ENCODE measurements around the gene EIF2S2. TPM values are rescaled to one million over a fixed set of nuclear protein-coding genes. Genes with fewer than 3 reads are reported as not detected.

Gene EIF2S2
- total RNA-seq, 1 donor from 2014 or later = 36.7 TPM

DNA sequence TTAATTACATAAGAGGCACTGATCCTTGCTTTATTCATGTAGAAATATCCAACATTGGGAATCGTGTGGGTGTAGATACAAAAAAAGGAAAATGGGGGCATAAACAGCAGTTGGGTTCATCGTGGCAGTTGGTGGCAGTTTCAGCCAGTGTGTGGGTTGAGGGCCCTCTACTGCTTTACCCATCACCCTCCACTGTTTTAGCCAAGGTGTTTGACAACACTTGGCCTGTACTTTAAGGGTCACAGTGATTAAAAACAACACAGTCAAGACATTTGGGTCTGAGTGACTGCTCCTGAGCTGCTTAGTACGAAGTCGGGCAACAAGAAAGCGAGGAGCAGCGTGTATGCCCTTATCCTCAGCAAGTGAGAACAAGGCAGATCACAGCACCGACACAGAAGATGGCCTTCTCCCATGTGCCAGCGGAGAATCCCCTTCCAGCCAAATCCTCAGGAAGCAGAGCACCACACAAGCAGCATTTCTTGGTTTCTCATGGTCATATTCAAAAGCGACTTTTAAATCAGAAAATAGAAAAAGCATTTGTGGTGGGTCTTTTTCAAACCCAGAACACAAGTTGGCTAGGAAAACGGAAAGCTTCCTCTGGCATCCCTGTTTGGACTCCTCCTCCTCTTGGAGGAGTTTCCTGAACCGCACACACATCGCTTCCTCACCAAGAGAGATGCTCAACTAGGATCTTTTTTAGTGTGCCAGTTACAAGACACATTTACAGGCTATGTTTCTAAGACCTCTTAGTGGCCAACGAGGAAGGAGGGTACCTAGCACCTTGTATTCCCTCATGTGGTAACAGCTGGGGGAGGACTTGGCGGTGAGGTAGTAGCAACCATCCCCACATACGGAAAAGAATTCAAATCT is 23.5 kb downstream of the EIF2S2 start:
- no peak for DNase-seq (ENCODE audit: low spot score)

DNA sequence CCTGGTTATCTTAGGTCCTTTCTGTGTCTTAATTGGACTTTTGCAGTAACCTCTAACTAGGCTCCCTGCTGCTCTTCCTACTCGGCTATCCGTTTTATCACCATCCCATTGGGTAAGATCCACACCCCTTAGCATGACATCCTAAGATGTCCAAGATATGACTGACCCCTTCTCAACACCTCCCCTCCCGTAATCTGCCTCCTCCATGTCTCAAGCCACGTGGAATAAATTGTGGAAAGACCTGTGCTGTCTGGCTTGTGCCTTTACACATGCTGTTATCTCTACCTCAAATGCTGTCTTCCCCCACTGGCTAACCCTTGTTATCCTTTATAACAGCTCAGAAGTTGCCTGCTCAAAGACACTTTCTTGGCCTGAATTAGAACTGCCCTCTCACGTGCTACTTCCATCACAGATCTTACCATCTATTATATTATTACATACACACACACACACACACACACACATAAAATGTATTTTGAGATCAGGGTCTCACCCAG is 26.5 kb downstream of the EIF2S2 start:
- no peak for DNase-seq (ENCODE audit: low spot score)

DNA sequence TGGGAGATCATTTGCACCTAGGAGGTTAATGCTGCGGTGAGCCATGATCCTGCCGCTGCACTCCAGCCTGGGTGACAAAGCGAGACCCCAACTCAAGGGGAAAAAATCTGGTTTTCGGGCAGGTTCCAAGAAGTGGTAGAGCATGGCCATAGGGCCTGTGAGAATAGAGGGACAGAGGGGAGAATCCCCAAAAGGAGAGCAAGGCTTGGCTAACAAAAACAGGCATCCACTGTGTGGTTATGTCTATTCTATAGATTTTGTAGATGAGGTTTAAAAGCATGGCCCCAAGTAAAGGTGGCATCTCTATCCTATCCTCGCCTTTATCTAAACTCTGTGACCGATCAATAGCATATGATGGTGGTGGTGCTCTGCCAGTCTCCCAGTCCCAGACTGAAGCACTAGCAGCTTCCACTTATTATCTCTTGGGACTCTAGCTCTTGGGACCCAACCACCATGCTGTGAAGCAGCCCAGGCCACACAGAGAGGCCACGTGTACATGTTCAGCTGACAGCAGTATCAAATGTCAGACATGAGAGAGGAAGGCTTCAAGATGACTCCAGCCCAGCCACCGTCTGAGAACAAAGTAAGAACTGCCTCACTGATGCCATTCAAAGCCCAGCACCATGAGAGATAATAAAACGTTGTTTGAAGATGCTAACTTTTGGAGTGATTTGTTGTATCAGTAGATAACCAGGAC is 27.7 kb downstream of the EIF2S2 start:
- DNase-seq (ENCODE audit: low spot score) = no peak

DNA sequence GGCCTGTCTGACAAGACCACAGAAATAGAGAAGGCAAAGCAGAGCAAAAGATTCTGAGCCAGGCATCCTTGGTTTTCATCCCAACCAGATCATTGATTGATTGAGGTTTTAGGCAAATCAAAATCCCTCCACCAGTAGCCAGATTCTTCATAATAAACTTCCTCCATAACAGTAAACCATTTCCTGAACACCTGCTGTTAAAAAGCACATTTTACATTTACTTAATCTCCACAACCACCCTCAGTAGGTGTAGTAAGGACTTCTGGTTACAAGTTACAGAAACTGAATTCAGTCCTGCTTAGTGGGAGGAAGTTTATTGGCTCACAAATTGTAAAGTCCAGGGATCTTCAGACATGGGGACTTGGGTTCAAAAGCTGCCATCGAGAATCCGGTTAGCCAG is 28.3 kb downstream of the EIF2S2 start:
- no peak for DNase-seq (ENCODE audit: low spot score)

DNA sequence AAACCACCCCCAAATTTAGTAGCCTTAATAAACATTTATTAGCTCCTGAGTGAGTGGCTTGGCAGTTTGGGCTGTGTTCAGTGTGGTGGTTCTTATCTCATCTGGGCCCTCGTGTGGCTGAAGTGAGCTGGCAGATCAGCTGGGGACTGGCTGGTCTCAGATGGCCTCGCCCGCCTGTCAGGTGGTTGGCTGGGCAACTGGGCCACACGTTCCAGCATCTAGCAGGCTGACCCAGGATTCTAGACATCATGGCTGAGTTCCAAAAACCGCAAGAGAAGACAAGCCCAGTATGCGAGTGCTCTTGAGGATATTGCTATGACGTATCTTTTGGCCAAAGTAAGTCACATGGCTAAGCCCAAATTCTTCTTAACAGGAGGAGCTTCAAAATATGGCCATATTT is 28.9 kb downstream of the EIF2S2 start:
- DNase-seq (ENCODE audit: low spot score) = peak; percentile 73

DNA sequence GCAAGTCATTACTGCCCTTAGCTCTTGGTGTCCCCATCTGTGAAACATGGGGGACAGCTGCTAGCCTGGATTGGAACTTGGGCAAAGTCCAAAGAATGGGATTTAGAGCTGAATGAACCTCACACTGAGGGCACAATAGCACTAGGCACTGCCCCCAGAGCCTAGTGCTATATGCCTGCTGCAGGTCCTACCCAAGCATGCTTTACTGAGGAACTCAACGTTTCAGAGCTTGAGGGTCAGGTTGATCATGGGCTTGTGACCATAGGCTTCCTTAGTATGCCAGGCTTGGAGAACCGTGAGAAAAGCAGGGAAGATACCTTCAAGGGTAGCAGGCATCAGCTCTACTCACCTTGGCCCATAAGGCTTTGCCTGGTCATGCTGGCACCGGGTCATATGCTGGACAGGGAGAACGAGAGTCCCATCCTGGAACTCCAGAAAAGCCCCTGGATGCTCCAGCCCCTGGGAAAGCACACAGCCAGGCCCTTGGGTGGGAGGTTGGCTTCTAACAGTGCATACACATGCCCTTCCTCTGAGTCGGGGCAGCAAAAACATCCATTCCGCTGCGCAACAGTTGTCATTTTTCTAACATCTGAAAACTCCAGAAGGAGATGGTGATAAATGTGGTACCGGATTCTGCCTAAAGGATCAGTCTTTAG is 29.7 kb downstream of the EIF2S2 start:
- no peak for DNase-seq (ENCODE audit: low spot score)

DNA sequence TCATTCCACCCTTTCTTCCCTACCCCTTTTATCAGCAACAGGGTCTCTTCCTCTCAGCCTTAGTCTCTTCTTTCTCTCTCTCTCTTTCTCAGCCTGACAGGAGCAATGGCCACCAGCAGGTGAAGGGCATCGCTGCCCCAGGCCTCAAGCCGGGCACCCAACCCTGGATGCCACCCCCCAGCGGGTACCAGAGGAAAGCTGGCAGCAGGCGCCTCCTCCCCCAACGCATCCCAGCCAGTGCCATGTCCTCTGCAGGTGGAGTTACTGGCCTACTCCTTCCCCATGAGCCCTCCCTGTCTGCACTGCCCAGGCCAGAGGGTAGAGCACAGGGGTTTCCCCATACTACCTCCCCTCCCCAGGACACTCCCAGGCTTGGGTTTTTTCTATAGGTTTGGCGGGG is 32.2 kb downstream of the EIF2S2 start:
- no peak for DNase-seq (ENCODE audit: low spot score)

DNA sequence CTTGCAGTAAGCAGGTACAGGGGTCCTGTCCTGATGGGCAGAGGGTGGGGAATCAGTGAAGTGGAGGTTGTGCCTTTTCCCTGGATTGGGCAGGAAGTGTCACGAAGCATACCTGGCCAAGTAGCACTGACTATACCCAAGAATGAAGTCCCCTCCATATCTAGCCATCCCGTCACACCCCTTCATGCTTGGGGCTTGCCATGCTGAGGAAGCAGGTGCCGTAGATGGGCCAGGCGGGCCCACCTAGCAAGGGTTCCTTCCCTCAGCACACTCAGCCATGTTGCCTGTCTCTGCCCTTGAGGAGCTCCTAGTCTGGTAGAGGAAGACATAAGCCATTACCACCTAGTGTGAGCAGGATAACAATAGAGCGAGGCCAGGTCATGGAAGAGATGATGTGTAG is 33.5 kb downstream of the EIF2S2 start:
- DNase-seq (ENCODE audit: low spot score) = no peak

DNA sequence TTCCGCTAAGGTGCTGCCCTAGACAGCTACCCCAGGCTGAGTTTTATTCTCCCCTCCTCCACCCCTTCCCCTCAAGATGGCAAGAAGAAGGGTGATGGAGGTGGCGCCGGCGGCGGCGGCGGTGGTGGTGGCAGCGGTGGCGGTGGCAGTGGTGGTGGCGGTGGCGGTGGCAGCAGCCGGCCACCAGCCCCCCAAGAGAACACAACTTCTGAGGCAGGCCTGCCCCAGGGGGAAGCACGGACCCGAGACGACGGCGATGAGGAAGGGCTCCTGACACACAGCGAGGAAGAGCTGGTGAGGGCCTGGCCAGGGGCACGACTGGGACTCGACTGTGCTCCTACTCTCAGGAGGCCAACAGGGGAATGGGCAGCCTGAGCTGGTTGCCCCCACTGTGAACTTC is 35.1 kb downstream of the EIF2S2 start:
- DNase-seq (ENCODE audit: low spot score) = no peak

DNA sequence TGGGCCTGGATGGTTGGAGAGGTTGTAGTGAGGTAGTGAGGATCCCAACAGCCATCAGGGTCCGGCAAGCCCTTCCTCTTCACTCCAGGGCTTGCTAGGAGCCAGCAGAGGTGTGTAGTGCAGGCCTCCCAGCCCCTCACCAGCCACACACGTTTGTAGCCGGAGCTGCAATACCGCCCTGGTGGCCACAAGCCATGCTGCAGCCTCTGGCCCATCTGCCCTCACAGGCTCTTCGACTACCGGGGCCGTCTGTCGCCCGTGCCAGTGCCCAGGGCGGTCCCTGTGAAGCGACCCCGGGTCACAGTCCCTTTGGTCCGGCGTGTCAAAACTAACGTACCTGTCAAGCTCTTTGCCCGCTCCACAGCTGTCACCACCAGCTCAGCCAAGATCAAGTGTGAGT is 36.4 kb downstream of the EIF2S2 start:
- no peak for DNase-seq (ENCODE audit: low spot score)

DNA sequence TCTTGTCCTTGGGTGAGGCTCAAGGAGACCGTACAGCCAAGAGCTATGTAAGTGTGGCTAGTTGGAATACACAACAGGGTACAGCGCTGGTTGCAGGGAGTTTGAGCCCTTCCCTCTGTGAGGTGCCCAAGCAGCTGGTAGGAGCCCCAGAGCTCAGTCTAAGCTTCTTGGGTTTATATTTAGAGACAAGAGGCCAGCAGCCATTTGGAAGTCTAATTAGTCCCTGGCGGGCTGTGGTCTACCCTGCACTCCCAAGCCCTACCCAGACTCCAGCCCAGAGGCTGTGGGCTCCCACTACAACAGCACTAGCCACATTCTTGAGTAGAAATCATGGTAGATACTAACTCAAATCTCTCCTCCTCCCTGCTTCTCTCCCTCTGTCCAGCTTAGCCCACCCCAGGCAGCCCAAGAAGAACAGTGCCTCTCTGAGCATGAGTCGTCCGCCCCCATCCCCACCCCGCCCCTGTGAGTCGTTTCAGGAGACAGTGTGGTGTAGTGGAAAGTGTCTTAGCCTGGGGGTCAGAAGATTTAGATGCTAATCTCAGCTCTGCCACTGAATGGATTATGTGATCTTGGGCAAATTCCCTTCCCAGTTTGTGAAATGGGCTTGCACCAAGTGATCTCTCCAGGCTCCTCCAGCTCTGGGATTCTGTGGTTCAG is 37.8 kb downstream of the EIF2S2 start:
- DNase-seq (ENCODE audit: low spot score) = no peak

DNA sequence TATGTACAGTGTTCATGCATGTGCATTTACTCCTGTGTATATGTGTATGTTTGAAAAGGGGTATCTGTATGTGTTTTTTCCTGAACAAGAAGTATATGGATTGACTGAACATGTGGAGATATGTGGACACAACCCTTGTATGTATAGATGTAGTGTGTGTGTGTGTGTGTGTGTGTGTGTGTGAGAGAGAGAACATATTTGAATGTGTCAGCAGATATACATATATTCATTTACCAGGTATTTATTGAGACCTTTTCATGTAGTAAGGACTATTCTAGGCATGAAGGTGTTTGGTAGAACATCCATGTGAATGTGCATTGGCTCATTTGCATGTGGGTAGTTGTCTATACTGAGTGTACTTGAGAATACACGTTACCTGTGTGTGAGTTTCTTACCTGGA is 39.3 kb downstream of the EIF2S2 start:
- DNase-seq (ENCODE audit: low spot score) = no peak

DNA sequence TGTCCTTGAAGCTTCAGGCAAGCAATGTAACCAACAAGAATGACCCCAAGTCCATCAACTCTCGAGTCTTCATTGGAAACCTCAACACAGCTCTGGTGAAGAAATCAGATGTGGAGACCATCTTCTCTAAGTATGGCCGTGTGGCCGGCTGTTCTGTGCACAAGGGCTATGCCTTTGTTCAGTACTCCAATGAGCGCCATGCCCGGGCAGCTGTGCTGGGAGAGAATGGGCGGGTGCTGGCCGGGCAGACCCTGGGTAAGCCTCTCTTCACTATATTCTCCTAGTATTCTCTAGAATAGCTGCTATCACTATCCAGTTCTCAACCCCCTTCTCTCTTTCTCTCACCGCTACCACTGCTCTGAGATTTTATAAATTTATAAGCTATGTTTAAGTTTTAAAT is 40.0 kb downstream of the EIF2S2 start:
- DNase-seq (ENCODE audit: low spot score) = no peak

DNA sequence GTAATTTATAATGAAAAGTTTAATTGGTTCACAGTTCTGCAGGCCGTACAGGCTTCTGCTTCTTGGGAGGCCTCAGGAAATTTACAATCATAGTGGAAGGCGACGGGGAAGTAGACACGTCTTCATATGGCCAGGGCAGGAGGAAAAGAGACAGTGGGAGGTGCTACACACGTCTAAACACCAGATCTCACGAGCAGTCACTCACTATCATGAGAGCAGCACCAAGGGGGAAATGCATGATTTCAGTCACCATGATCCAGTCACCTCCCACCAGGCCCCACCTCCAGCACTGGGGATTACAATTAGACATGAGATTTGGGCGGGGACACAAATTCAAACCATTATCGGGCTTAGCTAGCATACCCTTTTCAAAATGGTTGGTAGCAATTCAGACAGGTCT is 41.2 kb downstream of the EIF2S2 start:
- DNase-seq (ENCODE audit: low spot score) = no peak

DNA sequence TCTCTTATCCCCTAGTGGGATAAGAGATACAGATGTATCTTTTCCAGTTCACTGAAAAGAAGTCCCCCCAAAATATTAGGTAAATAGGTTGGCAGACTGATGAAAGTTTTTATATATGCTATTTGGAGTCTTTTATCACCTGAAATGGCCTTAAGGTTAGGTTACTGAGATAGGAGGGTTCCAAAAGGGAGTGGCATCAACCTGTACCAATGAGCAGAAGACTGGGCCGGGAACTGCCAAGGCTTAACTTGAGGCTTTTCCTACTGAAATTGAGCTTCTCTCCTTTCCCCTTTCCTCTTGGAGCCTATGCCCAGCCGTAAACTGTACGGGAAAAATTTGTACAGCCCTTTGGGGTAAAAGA is 42.0 kb downstream of the EIF2S2 start:
- DNase-seq (ENCODE audit: low spot score) = no peak

DNA sequence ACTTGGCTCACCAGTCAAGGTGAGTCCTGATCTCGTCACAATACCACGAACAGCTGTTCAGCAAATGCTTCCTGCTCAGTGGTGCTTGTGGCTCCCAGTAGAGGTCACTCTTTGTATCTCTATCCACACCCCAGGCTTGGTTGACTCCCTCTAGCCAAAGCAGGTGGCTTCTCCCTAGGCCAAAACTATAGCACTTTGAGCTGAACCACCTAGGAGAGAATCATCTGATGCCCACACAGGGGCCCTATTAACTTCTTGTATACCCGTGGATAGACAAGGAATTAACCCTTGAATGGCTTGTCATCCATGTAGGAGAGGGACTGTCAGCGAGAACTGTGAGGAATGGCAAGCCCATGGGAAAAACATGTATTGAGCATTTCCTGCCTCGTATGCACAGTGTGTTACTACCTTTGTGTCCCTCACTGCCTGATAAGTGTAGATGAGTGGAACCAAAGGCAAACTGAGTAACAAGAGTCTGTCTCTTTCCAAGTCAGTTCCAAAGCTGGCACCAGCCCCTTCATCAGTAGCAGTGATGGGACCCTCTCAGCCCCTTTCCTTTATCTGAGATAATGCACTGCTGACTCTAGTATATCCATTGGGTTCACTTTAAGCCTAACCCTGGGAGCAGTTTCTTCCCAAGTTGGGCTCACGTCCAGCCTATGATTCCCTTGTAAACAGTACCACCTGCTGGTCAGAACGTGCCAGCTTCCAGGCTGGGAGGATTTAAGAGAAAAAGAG is 42.5 kb downstream of the EIF2S2 start:
- peak; percentile 75 for DNase-seq (ENCODE audit: low spot score)

DNA sequence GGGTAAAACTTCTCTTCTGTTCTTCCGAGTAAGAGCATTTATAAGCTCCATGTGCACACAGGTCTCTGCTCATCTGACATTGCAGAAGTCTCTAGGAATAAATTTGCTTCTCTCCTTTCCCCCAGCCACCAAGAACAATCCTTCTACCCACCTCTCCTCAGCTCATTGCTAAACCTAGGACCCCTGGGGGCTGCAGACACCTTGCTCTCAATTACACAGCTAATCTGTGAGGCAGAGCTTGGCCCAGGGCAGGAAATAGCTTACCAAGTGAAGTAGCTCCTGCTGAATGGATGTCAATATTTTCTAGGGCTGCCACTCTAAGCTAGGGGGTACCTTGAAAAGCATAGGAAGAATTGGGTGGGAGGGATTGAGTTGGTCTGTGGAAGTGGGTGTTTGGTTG is 44.0 kb downstream of the EIF2S2 start:
- DNase-seq (ENCODE audit: low spot score) = no peak

DNA sequence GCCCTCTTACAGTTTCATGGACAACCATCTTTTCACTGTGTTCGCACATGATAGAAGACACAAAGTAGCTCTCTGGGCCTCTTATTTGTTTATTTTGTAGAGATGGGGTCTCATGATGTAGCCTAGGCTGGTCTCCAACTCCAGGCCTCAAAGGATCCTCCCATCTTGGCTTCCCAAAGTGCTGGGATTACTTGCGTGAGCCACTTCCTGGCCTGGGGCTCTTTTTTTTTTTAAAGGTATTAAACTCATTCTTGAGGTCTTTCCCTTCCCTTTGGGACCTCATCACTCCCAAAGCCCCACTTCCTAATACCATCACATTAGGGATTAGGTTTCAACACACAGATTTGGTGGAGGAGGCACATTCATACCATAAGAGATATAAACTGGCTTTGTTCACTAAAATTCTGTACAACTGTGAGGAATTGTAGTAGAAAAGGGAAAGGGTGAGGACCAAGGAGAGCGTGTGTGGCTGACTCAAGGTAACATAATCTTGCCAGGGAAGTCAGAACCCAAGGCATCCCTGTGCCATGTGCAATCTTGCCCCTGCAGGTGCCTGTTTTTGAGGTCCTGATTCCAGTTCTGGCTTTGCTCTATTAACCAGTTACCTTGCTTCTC is 45.5 kb downstream of the EIF2S2 start:
- DNase-seq (ENCODE audit: low spot score) = no peak

DNA sequence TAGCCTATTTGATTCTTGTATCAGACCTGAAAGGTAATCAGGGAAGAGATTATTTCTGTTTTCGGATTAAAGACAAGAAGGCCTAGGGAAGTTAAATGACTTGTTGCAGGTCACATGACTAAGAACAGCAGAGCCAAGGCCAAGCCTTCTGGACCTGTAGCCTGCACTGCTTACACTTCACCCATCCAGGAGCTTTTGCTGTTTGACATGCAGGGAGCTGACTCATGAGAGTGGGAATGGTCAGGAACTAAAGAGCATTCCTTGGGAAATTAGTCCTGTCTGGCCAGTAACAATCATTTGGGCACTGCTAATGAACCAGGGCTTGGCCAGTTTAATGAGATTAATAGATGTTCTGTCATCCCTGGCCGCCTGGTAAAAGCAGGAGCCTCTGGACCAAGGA is 46.8 kb downstream of the EIF2S2 start:
- no peak for DNase-seq (ENCODE audit: low spot score)

DNA sequence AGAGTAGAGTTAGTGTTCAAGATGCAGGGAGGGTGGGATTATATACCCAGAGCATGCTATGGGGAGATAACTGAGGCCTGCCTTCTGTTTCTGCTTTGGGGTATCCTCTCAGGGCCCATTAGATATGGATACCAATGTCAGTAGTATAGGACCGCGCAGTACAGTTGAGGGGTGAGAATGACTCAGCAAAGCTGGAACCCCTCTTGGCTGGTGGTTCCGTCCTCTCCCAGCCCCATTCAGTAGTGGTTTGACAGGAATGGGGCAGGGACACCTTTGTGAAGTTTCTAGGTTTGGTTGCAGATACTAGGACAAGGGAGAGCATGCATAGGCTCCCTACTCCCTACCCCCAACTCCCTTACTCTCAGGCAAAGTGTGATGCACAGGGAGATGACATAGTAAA is 47.8 kb downstream of the EIF2S2 start:
- no peak for DNase-seq (ENCODE audit: low spot score)
